ENCODE measurements around the gene ITGBL1. TPM values are rescaled to one million over a fixed set of nuclear protein-coding genes. Genes with fewer than 3 reads are reported as not detected.

Gene ITGBL1
- total and polyA plus RNA-seq, 2 of the 8 experiments (the other 6 are each of a cell fraction or from before 2014, with no cell fraction given): not detected

DNA sequence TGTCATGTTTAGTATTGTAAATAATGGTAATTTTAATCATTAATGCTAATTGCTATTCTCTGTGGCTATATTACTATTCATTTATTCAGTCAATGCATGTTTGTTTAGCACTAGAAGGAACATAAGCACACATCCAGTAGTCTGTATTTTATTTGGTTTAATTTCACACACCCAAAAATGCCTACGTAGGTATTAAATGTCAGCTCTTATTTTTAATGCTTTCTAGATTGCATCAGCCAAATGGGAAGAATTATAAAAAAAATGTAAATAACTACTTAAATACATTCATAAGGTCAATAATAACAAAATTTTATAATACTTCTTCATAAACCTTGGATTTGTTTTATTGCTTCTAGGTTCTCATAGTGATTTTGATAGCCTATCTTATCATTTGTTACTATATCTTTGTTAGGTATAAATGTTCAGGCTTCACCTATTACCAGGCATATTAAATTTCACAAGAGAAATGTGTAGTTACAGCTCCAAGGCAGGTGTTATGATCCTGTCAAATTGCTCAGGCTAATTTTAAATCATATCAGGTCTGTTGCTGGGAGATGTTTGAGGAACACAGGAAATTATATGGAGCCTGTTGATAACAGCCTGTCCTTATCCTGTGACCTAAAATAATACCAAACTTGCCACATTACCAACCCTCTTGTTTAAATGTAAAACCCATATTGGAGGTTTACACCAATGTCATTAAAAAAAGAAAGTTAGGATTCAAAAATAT lies 34.4 kb downstream of the ITGBL1 start:
- CTCF ChIA-PET (ENCODE audit: partially characterized antibody): interaction anchor here (1.0 to 1.5 kb wide), 3 partner anchors 11 to 342 kb away, joined by 3 to 4 read pairs (median 3); no protein-coding TSS in a partner anchor
- POLR2A ChIA-PET (ENCODE audit: partially characterized antibody): no interaction called here
- FAIRE-seq (no peak), DNase-seq (ENCODE audit: low read depth in 1 of 2, low spot score in 2 of 2) (no peak)
- H2AK5ac ChIP-seq (ENCODE audit: low read depth, low read length): no peak overlapping the region
- no peaks in the 10 kb centered on the region for H3K27me3 ChIP-seq (replicated peaks in 1 of 4; ENCODE audit: control insufficient read depth in 3 of 4, extremely low read depth in 1 of 4, insufficient read depth in 3 of 4, low read length in 3 of 4)
- no peaks in the 10 kb centered on the region for H3K36me3 ChIP-seq (ENCODE audit: control insufficient read depth in 2 of 4, insufficient read depth in 4 of 4, low read length in 3 of 4)
- H3K23ac ChIP-seq (ENCODE audit: insufficient read length): no peak overlapping the region
- no peak overlapping the region for H2BK15ac ChIP-seq (ENCODE audit: low read length)
- no peak overlapping the region for H3K9ac ChIP-seq (replicated peaks in 1 of 4; ENCODE audit: extremely low read depth in 1 of 4, low read depth in 3 of 4, low read length in 3 of 4)
- H3K79me1 ChIP-seq (ENCODE audit: low read depth, low read length): no peaks in the 10 kb centered on the region
- H3K9me3 ChIP-seq (ENCODE audit: insufficient read depth in 2 of 2, low read depth in 1 of 2, low read length in 1 of 2): no peaks in the 10 kb centered on the region
- no peak overlapping the region for H3K4me3 ChIP-seq (ENCODE audit: extremely low read depth in 1 of 4, insufficient read depth in 2 of 4, low read depth in 3 of 4, low read length in 4 of 4)
- H3K4ac ChIP-seq (replicated peaks; ENCODE audit: insufficient read length, low read depth, low read length): no peak overlapping the region
- H4K5ac ChIP-seq (ENCODE audit: insufficient read length, low read depth, low read length): no peak overlapping the region
- no peaks in the 10 kb centered on the region for H3K23me2 ChIP-seq (ENCODE audit: low read depth, low read length)
- no peak overlapping the region for H2BK12ac ChIP-seq (ENCODE audit: low read depth, low read length)
- 100% methylated on average over 1 of the region's 1 CpG; no CpG with 5 or more reads in 1 of the 2 experiments for WGBS, 2 experiments (ENCODE audit: extremely low coverage in 1 of 2, insufficient coverage in 1 of 2, insufficient read length in 1 of 2, insufficient replicate concordance in 2 of 2, low coverage in 1 of 2, low lambda C conversion rate in 2 of 2, missing lambda C conversion rate in 1 of 2)
- H3K79me2 ChIP-seq (ENCODE audit: control insufficient read depth in 1 of 2, insufficient read depth in 2 of 2, low read length in 2 of 2): no peaks in the 10 kb centered on the region
- H4K91ac ChIP-seq (replicated peaks; ENCODE audit: insufficient read length, low read length): no peak overlapping the region
- no peak overlapping the region for H2BK120ac ChIP-seq (replicated peaks; ENCODE audit: low read depth, low read length)
- H2BK20ac ChIP-seq (ENCODE audit: low read length): no peak overlapping the region
- H3K56ac ChIP-seq (replicated peaks; ENCODE audit: insufficient read length, low read depth, low read length): no peak overlapping the region
- no peak overlapping the region for H3K27ac ChIP-seq (ENCODE audit: low read depth, low read length)
- H3K4me1 ChIP-seq (replicated peaks in 1 of 4; ENCODE audit: control insufficient read depth in 3 of 4, insufficient read depth in 4 of 4, low read length in 3 of 4): no peaks in the 10 kb centered on the region
- H4K20me1 ChIP-seq (replicated peaks in 1 of 2; ENCODE audit: control insufficient read depth in 1 of 2, insufficient read depth in 2 of 2, low read length in 2 of 2): no peaks in the 10 kb centered on the region
- H3K14ac ChIP-seq (ENCODE audit: insufficient read length): no peak overlapping the region
- no peak overlapping the region for H2AFZ ChIP-seq (ENCODE audit: low read length)
- no peak overlapping the region for H3K4me2 ChIP-seq (ENCODE audit: insufficient read depth in 1 of 2, low read depth in 2 of 2, low read length in 2 of 2)
- no peak overlapping the region for H3K18ac ChIP-seq (ENCODE audit: extremely low read depth, low read length)
- H4K8ac ChIP-seq (ENCODE audit: extremely low read depth, insufficient read depth, low read length): no peak overlapping the region
- H2BK5ac ChIP-seq (ENCODE audit: low read depth, low read length): no peak overlapping the region
- TF ChIP-seq EGR1 (IDR thresholded peaks at IDR 0.05; ENCODE audit: borderline replicate concordance, low read depth, low read length) (no peak), TAF1 (IDR thresholded peaks at IDR 0.05; ENCODE audit: low read depth, low read length) (no peak), ZNF274 (IDR thresholded peaks at IDR 0.05; ENCODE audit: borderline replicate concordance, extremely low read depth, low read length) (no peak), ATF2 (IDR thresholded peaks at IDR 0.05; ENCODE audit: low read length) (no peak), HDAC2 (IDR thresholded peaks at IDR 0.05; ENCODE audit: borderline replicate concordance in 1 of 2, low read depth in 2 of 2, low read length in 2 of 2) (no peak), SUZ12 (IDR thresholded peaks at IDR 0.05; ENCODE audit: low read length) (no peak), NRF1 (IDR thresholded peaks at IDR 0.05; ENCODE audit: low read depth, low read length) (no peak), EZH2 (IDR thresholded peaks at IDR 0.05; ENCODE audit: low read depth, low read length, severe bottlenecking) (no peak), SP4 (IDR thresholded peaks at IDR 0.05; ENCODE audit: low read length) (no peak), EP300 (IDR thresholded peaks at IDR 0.05; ENCODE audit: borderline replicate concordance in 1 of 2, low read depth in 2 of 2, low read length in 2 of 2) (no peak), BRCA1 (IDR thresholded peaks at IDR 0.05; ENCODE audit: low read depth, low read length) (no peak)
